GM23248 (cell line): ENCODE data around the gene HEMGN.

Experiments used
- EZH2 ChIP-seq: fragments of 200-600 bp; sonication (generic); IDR thresholded peaks from 2 replicates; pipeline ENCODE4 v1.6.1; 2018; ENCODE audit warnings: antibody characterized with exemption, mild to moderate bottlenecking; ENCODE audit not compliant: insufficient read depth, poor library complexity, severe bottlenecking
- EZH2phosphoT487 ChIP-seq: fragments of 200-600 bp; sonication (generic); IDR thresholded peaks from 2 replicates; pipeline ENCODE4 v1.6.1; 2018; ENCODE audit warnings: antibody characterized with exemption, moderate library complexity, mild to moderate bottlenecking, low read depth; ENCODE audit not compliant: insufficient read depth

GRCh38 chr9:97925497-97926334 lies 12.3 kb downstream of the HEMGN start:
- no peak for TF ChIP-seq EZH2
- no peak for TF ChIP-seq EZH2phosphoT487
